RWPE1 (cell line): ENCODE results near the gene TEAD3.

Experiments used
- CTCF ChIA-PET: fragments of 350-600 bp; sonication (Branson Sonifier 250); formaldehyde crosslinking; extraction: SDS; loops from one replicate; lab custom pipeline; 2021; lab: Yijun Ruan, JAX
- POLR2A ChIA-PET: fragments of 400-600 bp; formaldehyde crosslinking; extraction: SDS; loops from one replicate; lab custom pipeline; 2020; ENCODE audit warnings: antibody characterized with exemption; ENCODE audit not compliant: low non-redundant PET; lab: Yijun Ruan, JAX
- DNase-seq: peaks from one replicate; pipeline ENCODE4 v3.0.0; 2012; ENCODE audit warnings: low spot score
- H3K27ac ChIP-seq: fragments of 450-650 bp; 2 replicates; pipeline ENCODE4 v1.5.1; 2017
- TF ChIP-seq, protein P1 (sequence below): fragments of 450-650 bp; conservative IDR thresholded peaks from 2 replicates; pipeline ENCODE4 v1.5.1; 2017; ENCODE audit warnings: low read depth, mild to moderate bottlenecking

Gene TEAD3

DNA sequence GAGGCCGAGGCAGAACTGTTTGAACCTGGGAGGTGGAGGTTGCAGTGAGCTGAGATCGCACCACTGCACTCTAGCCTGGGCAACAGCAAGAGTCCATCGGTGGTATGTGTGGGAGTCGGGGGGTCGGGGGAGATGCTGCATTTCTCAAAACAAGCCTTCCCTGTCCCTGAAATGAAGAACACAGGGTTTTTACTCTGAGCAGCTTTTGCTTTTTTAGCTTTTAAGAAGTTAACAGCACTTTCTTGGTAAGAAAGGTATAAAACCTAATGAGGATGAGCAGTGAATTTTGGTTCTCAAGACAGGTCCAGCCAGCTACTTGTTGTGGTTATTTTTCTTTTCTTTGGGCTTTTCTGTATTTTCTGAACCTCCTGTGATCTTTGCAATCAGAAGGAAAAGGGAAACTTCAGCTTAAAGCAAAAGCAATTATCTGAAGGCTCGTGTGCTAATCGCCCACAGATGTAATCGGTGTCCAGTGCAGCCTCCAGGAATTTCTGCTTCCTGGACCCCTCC, 25.0 kb downstream of the TEAD3 start:
- CTCF ChIA-PET, result interaction anchor here (0.6 to 0.9 kb wide), 2 partner anchors 25 to 1880 kb away, joined by 3 to 4 read pairs; partner anchors contain the start of gene TEAD3

DNA sequence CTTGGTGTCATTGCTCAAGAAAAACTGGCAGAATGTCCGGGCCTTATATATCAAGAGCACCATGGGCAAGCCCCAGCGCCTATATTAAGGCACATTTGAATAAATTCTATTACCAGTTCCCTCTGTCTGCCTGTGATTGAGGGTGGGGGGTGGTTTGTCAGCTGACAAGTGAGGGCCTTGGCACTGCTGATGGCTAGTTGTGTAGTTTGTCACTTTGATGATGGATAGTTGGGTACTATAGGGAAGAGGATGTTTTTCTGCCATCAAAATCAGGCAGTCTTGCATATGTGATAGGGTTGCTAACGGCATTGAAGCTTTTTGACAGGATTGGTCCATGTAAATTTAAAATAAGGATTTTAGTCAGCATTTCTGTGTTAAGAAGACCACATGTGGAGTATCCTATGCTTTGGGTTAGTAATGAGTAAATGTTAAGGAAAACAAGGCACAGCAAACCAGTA, 26.2 kb downstream of the TEAD3 start:
- CTCF ChIA-PET, result interaction anchor here (0.6 to 1.1 kb wide), 2 partner anchors 20 to 128 kb away, joined by 3 read pairs; partner anchors contain the start of gene PPARD
- POLR2A ChIA-PET, result interaction anchor here (0.7 to 1.1 kb wide), 3 partner anchors 26 to 48 kb away, joined by 3 to 5 read pairs (median 4); partner anchors contain the start of gene TEAD3
- peak overlapping the region; percentile 94 for H3K27ac ChIP-seq
- DNase-seq, result no peak
- TF ChIP-seq, protein P1, sequence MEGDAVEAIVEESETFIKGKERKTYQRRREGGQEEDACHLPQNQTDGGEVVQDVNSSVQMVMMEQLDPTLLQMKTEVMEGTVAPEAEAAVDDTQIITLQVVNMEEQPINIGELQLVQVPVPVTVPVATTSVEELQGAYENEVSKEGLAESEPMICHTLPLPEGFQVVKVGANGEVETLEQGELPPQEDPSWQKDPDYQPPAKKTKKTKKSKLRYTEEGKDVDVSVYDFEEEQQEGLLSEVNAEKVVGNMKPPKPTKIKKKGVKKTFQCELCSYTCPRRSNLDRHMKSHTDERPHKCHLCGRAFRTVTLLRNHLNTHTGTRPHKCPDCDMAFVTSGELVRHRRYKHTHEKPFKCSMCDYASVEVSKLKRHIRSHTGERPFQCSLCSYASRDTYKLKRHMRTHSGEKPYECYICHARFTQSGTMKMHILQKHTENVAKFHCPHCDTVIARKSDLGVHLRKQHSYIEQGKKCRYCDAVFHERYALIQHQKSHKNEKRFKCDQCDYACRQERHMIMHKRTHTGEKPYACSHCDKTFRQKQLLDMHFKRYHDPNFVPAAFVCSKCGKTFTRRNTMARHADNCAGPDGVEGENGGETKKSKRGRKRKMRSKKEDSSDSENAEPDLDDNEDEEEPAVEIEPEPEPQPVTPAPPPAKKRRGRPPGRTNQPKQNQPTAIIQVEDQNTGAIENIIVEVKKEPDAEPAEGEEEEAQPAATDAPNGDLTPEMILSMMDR, result no peak

More for the DNA sequence above, 25.0 kb downstream of the TEAD3 start:
- DNase-seq, result no peak
- peak overlapping the region; percentile 94 for H3K27ac ChIP-seq
- POLR2A ChIA-PET, result interaction anchor here (1.0 to 1.2 kb wide), 2 partner anchors 25 to 26 kb away, joined by 4 to 6 read pairs; partner anchors contain the start of gene TEAD3
- TF ChIP-seq, protein P1, result no peak

DNA sequence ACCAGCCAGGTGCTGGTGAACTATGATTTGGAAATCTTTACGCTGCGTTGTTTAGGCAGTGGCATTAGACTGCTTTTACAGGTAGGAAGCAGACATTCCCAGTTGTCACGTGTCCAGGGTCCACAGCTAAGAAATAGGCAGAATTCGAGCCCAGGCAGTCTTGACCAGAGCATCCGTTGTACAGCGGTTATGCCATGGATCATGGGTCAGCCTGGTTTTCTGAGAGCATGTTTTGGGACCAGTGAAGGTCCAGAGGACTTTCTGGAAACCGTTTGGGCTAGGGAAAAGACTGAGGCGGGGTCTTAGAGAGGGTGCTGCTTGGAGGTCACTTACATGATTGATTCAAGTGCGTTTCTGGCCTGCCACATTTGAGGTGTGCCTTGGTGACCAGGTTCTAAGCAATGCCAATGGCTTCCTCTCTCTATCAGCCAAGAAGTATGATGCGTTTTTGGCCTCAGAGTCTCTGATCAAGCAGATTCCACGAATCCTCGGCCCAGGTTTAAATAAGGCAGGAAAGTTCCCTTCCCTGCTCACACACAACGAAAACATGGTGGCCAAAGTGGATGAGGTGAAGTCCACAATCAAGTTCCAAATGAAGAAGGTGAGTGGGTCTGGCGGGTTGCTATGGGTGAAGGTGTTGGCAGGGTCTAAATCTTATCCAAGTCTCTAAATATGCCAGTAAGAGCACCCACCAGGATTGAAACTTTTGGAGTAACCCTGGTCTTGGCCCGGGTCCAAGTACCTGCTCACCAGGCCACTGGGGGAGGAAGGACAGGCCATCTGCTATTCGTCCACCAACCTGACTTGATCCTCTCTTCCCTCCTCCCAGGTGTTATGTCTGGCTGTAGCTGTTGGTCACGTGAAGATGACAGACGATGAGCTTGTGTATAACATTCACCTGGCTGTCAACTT, 26.9 kb downstream of the TEAD3 start:
- ChIA-PET POLR2A (interaction anchor here (0.7 to 1.1 kb wide), 2 partner anchors 26 to 48 kb away, joined by 3 to 5 read pairs; partner anchors contain the start of gene TEAD3), CTCF (interaction anchor here (1.1 kb wide), 1 partner anchor 128 kb away, joined by 3 read pairs; the partner anchor contains the start of gene PPARD)
- peak overlapping the region; percentile 94 for H3K27ac ChIP-seq
- peak; percentile 55 for DNase-seq
- TF ChIP-seq, protein P1, result no peak

DNA sequence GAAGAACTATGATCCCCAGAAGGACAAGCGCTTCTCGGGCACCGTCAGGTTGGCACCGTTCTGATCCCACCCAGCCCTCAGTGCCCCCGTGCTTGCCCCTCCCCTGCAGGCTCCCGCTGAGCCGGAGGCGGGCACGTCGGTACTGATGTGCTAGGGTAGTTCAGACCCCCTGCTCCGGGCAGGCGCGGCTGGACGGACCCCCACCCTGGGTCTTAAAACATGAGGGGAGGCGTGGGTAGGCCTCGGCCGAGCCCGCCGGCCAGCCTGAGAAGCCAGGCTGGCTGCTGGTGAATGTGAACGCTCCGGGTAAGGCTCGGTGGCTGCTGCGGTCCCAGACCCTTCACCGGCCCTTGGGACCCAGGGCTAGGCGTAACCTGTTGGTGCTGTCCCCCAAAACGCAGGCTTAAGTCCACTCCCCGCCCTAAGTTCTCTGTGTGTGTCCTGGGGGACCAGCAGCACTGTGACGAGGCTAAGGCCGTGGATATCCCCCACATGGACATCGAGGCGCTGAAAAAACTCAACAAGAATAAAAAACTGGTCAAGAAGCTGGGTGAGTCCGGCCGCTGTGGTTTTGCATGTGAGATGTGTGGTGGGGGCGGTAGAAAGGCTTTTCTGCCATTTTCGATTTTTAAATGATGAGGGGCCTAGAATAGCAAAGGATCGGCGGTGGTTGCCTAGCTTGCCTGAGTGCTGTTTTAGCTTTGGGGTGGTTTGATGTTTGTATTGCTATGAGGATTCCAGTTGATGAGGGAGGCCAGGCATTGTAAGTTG, 27.7 kb downstream of the TEAD3 start:
- TF ChIP-seq, protein P1, result no peak
- ChIA-PET CTCF (no interaction called here), POLR2A (no interaction called here)
- no peak for DNase-seq
- peak overlapping the region; percentile 94 for H3K27ac ChIP-seq

DNA sequence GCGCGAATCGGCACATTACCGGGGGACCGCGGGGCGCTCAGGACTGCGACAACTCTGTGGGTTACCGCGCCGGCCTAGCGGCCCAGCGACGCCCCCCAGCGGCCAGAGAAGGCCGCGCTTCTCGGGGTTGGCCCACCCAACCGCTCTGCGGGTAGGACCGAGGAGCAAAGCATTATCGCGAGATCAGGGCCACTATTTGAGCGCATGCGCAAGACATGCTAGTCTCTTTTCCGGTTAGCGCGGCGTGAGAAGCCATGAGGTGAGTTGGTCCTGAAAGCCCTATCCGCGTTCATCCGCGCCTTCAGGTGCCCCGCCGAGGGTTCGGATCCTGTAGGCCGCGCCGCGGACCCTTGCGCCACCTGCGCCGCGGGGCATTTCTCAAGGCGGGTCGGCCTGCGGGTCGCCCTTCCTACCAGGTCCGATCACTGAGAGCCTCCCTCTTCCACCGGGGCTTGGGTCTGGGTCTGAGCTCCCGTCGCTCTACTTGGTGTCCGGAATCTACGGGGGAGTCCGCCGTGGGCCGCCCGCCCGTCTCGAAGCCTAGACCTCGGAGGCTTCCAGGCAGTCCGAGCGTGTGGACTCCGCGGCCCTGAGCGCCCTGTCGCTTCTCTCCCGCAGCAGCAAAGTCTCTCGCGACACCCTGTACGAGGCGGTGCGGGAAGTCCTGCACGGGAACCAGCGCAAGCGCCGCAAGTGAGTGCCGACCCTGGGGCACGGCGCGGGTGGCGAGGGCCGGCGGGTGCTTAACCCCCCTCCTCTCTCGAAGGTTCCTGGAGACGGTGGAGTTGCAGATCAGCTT, 28.5 kb downstream of the TEAD3 start, which contains the start of gene RPL10A:
Gene RPL10A (plus strand): TSS at position 221 of the 799 bp plus-strand sequence. CDS start 34 bp downstream, at position 255.
- DNase-seq, result peak; percentile 93
- TF ChIP-seq, protein P1, result peak; percentile 95
- ChIA-PET POLR2A (no interaction called here), CTCF (interaction anchor here (0.6 to 2.0 kb wide), 8 partner anchors 12 to 1665 kb away, joined by 3 to 7 read pairs (median 4); partner anchors contain the start of genes FANCE and TEAD3)
- H3K27ac ChIP-seq, result peak within 1 kb of the TSS; percentile 94
